HCT116 (cell line): ENCODE measurements around the gene EFCAB13. TPM values are rescaled to one million over a fixed set of nuclear protein-coding genes. Genes with fewer than 3 reads are reported as not detected.
"Not testable (repeated sequence)": the region's sequence is repeated elsewhere in the genome, so short reads cannot be mapped to it uniquely, and the experiment has no call there.

Experiments used
- ATAC-seq: fragments of 200-7000 bp; cut with Tn5 transposase; 2 replicates; pipeline ENCODE4 v1.9.1; 2020; ENCODE audit warnings: mild to moderate bottlenecking, moderate library complexity
- BruUV-seq: library from RNA; stranded (reverse); fragments of 400-500 nt; replicated peaks from 2 replicates; lab custom pipeline; 2021; lab: Mats Ljungman, UMichigan
- CTCF ChIA-PET: fragments of 300-600 bp; sonication (Branson Sonifier 250); formaldehyde crosslinking; loops from one replicate; lab custom pipeline; 2021; ENCODE audit warnings: antibody characterized with exemption; lab: Charles Lee
- POLR2A ChIA-PET: fragments of 300-600, 350-600 bp; sonication (Branson Sonifier 250); formaldehyde crosslinking; loops from one replicate; lab custom pipeline; 2021; ENCODE audit warnings: antibody characterized with exemption; lab: Charles Lee
- RAD21 ChIA-PET, 2 experiments: fragments of 300-600 bp; sonication (Branson Sonifier 250); formaldehyde crosslinking; loops; one replicate each; lab custom pipeline; 2023; ENCODE audit warnings: low total read pairs in 2 of 2; ENCODE audit not compliant: uncharacterized antibody in 2 of 2, unreplicated experiment in 2 of 2, low non-redundant PET in 1 of 2; lab: Charles Lee
- DNase-seq: peaks from one replicate; pipeline ENCODE4 v3.0.0-alpha.2; 2010; ENCODE audit warnings: low read depth, low spot score
- H2AFZ ChIP-seq: fragments of 200-600 bp; shearing (Covaris generic), sonication (generic); 2 replicates; pipeline ENCODE4 v1.6.1; 2017; ENCODE audit warnings: low read depth, mixed run types, mixed read lengths, antibody characterized with exemption, low read length; ENCODE audit not compliant: poor library complexity, severe bottlenecking
- H3K27ac ChIP-seq: 2 replicates; pipeline ENCODE4 v1.5.1; 2012; ENCODE audit warnings: low read depth, low read length
- H3K27me3 ChIP-seq: fragments of 200-600 bp; sonication (generic); 2 replicates; pipeline ENCODE4 v1.6.1; 2016; ENCODE audit warnings: mixed run types, low read length, mixed read lengths; ENCODE audit not compliant: insufficient read depth
- H3K36me3 ChIP-seq, 2 experiments: fragments of 200-500 bp in 1 of 2; fragments of 200-600 bp in 1 of 2; sonication (Bioruptor generic) in 1 of 2; sonication (generic) in 1 of 2; 2 replicates each; pipeline versions ENCODE4 v1.5.1 to v1.6.1; 2014 to 2016; ENCODE audit warnings: low read length in 2 of 2, inconsistent platforms in 1 of 2, mixed read lengths in 1 of 2, mixed run types in 1 of 2; ENCODE audit not compliant: insufficient read depth in 2 of 2, control insufficient read depth in 1 of 2
- H3K4me1 ChIP-seq, 2 experiments: fragments of 200-600 bp in 1 of 2; sonication (generic) in 1 of 2; 2 replicates each; pipeline versions ENCODE4 v1.5.1 to v1.6.1; 2012 to 2017; ENCODE audit warnings: low read length in 2 of 2, inconsistent platforms in 1 of 2, mild to moderate bottlenecking in 1 of 2, mixed read lengths in 1 of 2, mixed run types in 1 of 2, moderate library complexity in 1 of 2; ENCODE audit not compliant: insufficient read depth in 2 of 2, control insufficient read depth in 1 of 2
- H3K4me2 ChIP-seq: fragments of 200-600 bp; sonication (generic); 2 replicates; pipeline ENCODE4 v1.6.1; 2017; ENCODE audit warnings: mixed run types, low read length, mixed read lengths
- H3K4me3 ChIP-seq, 2 experiments: fragments of 200-600 bp in 1 of 2; sonication (generic) in 1 of 2; replicated peaks in 1 of 2; 2 replicates each; pipeline ENCODE4 v1.5.1; 2011 to 2016; ENCODE audit warnings: low read length in 2 of 2, control low read depth in 1 of 2, low read depth in 1 of 2, mild to moderate bottlenecking in 1 of 2, mixed read lengths in 1 of 2, mixed run types in 1 of 2
- H3K79me2 ChIP-seq: fragments of 200-600 bp; sonication (generic); 2 replicates; pipeline ENCODE4 v1.6.1; 2017; ENCODE audit warnings: mild to moderate bottlenecking, mixed run types, low read length, moderate library complexity, mixed read lengths; ENCODE audit not compliant: insufficient read depth
- H3K9ac ChIP-seq: fragments of 200-600 bp; sonication (generic); 2 replicates; pipeline ENCODE4 v1.6.1; 2016; ENCODE audit warnings: low read length, mixed read lengths
- H3K9me2 ChIP-seq: fragments of 200-600 bp; sonication (generic), shearing (Covaris generic); 2 replicates; pipeline ENCODE4 v1.6.1; 2017; ENCODE audit warnings: mixed run types, mild to moderate bottlenecking, moderate library complexity; ENCODE audit not compliant: insufficient read depth
- H3K9me3 ChIP-seq, 2 experiments: fragments of 200-500 bp in 1 of 2; fragments of 200-600 bp in 1 of 2; sonication (Bioruptor generic) in 1 of 2; sonication (generic) in 1 of 2; 2 replicates each; pipeline ENCODE4 v1.6.1; 2014 to 2017; ENCODE audit warnings: low read length in 2 of 2, mixed read lengths in 2 of 2, inconsistent platforms in 1 of 2, low read depth in 1 of 2, mild to moderate bottlenecking in 1 of 2, mixed run types in 1 of 2, moderate library complexity in 1 of 2; ENCODE audit not compliant: control insufficient read depth in 1 of 2, insufficient read depth in 1 of 2
- H4K20me1 ChIP-seq: fragments of 200-600 bp; sonication (generic), shearing (Covaris generic); 2 replicates; pipeline ENCODE4 v1.6.1; 2017; ENCODE audit warnings: mixed run types, mild to moderate bottlenecking, moderate library complexity; ENCODE audit not compliant: insufficient read depth
- CEBPB ChIP-seq: IDR thresholded peaks from 2 replicates; pipeline ENCODE4 v1.6.1; 2012; ENCODE audit warnings: low read depth
- EZH2phosphoT487 ChIP-seq: fragments of 200-600 bp; IDR thresholded peaks from 2 replicates; pipeline ENCODE4 v1.6.1; 2018; ENCODE audit warnings: antibody characterized with exemption, borderline replicate concordance
- FOSL1 ChIP-seq: IDR thresholded peaks from 2 replicates; pipeline ENCODE4 v1.6.1; 2012; ENCODE audit warnings: low read depth
- MAX ChIP-seq: IDR thresholded peaks from 2 replicates; pipeline ENCODE4 v1.6.1; 2012
- POLR2A ChIP-seq: IDR thresholded peaks from 2 replicates; pipeline ENCODE4 v1.7.0; 2011; ENCODE audit warnings: borderline replicate concordance; ENCODE audit not compliant: insufficient read depth, insufficient read length; ENCODE audit errors: extremely low read depth
- POLR2AphosphoS5 ChIP-seq: IDR thresholded peaks from 2 replicates; pipeline ENCODE4 v1.6.1; 2011; ENCODE audit warnings: mild to moderate bottlenecking, low read depth, low read length, moderate library complexity
- RAD21 ChIP-seq: IDR thresholded peaks from 2 replicates; pipeline ENCODE4 v1.6.1; 2012; ENCODE audit warnings: low read depth, mild to moderate bottlenecking
- REST ChIP-seq: IDR thresholded peaks from 2 replicates; pipeline ENCODE4 v1.6.1; 2012; ENCODE audit warnings: low read depth
- ZFX ChIP-seq: fragments of 450-650 bp; IDR thresholded peaks from 2 replicates; pipeline ENCODE4 v1.6.1; 2017
- intact Hi-C: fragments of 100-400 bp; cut with micrococcal nuclease; formaldehyde crosslinking; loops from 2 replicates; pipeline ENCODE4 v1.10.0; 2022
- total RNA-seq: library from RNA; stranded (reverse); gene quantifications from one replicate; pipeline ENCODE4 v1.2.1, GENCODE V29; 2021; ENCODE audit not compliant: unreplicated experiment

Gene EFCAB13
- total RNA-seq, 1 experiment from 2014 or later, result not detected

GRCh38 chr17:47470836-47471235 lies 147.1 kb downstream of the EFCAB13 start:
- TF ChIP-seq POLR2AphosphoS5 (no peak), POLR2A (no peak), RAD21 (no peak), MAX (no peak), ZFX (no peak), CEBPB (no peak), FOSL1 (no peak), REST (no peak), EZH2phosphoT487 (no peak)
- Histone ChIP-seq H4K20me1 (no peaks in the 10 kb centered on the region; the same call in 1 of the 2 replicates), H3K4me2 (no peak overlapping the region), H3K79me2 (no peaks in the 10 kb centered on the region), H3K36me3 (peaks cover 8 to 19% of the 10 kb centered on the region in 2 experiments), H3K9me2 (no peaks in the 10 kb centered on the region), H3K27ac (no peak overlapping the region), H2AFZ (no peak overlapping the region), H3K9ac (no peak overlapping the region), H3K9me3 (no peaks in the 10 kb centered on the region), H3K27me3 (no peaks in the 10 kb centered on the region), H3K4me3 (no peak overlapping the region), H3K4me1 (no peaks in the 10 kb centered on the region)
- ChIA-PET RAD21 (no interaction called here), CTCF (no interaction called here), POLR2A (no interaction called here)
- ATAC-seq (no peak), DNase-seq (no peak)
- BruUV-seq, result no TSS peak
- intact Hi-C loops, result no loop called here

- H3K9me2 ChIP-seq, RAD21 ChIA-PET, H3K79me2 ChIP-seq, H2AFZ ChIP-seq, H3K4me3 ChIP-seq, H3K9me3 ChIP-seq, H3K27me3 ChIP-seq, ATAC-seq, H3K4me1 ChIP-seq, CTCF ChIA-PET, POLR2A ChIA-PET, BruUV-seq, DNase-seq, H3K9ac ChIP-seq, H3K4me2 ChIP-seq, H4K20me1 ChIP-seq, intact Hi-C loops, H3K27ac ChIP-seq: not testable (repeated sequence)
- peaks cover 8 to 17% of the 10 kb centered on the region in 2 experiments for H3K36me3 ChIP-seq
These were observed 148.3 kb downstream of the EFCAB13 start for GRCh38 chr17:47472073-47472472.

Other genes with a start within 250 kb of the EFCAB13 start
- gene CDC27, start 134.7 kb upstream of the EFCAB13 start, total RNA-seq, result 191 TPM
- gene MYL4, start 114.6 kb upstream of the EFCAB13 start, total RNA-seq, result 0.32 TPM
- not detected for gene ITGB3, start 70.1 kb upstream of the EFCAB13 start, total RNA-seq
- 207 TPM for gene NPEPPS, start 207.2 kb downstream of the EFCAB13 start, total RNA-seq